H1 (cell line): ENCODE results near the gene VSIG10L2. TPM values are rescaled to one million over a fixed set of nuclear protein-coding genes. Genes with fewer than 3 reads are reported as not detected.

ENCODE experiments used
- CBX5 ChIP-seq: fragments of 300-800, 300-1000 bp; sonication (generic); IDR thresholded peaks from 2 replicates; pipeline ENCODE4 v1.7.1; 2016; ENCODE audit warnings: antibody characterized with exemption, low read length, low read depth
- HDAC2 ChIP-seq, 2 experiments: fragments of 300-600 bp in 1 of 2; sonication (generic) in 1 of 2; IDR thresholded peaks; 2 replicates each; pipeline ENCODE4 v1.6.1; 2011 to 2012; ENCODE audit warnings: low read depth in 2 of 2, low read length in 2 of 2, mild to moderate bottlenecking in 2 of 2, moderate library complexity in 2 of 2, borderline replicate concordance in 1 of 2, inconsistent platforms in 1 of 2
- SIX5 ChIP-seq: IDR thresholded peaks from 2 replicates; pipeline ENCODE4 v1.6.1; 2011; ENCODE audit warnings: mild to moderate bottlenecking, low read depth, low read length
- USF2 ChIP-seq: IDR thresholded peaks from 2 replicates; pipeline ENCODE4 v1.6.1; 2011; ENCODE audit warnings: low read length, improper control_type of control experiment
- polyA plus RNA-seq, 7 experiments: library from polyadenylated mRNA; depleted of rRNA in 3 of 7; stranded (reverse) in 5 of 7; unstranded in 2 of 7; fragments of >200 nt in 5 of 7; fragments of 200-250 nt in 2 of 7; gene quantifications; 1 replicate in 5 of 7; 2 replicates in 1 of 7; 4 replicates in 1 of 7; pipeline versions ENCODE4 v1.2.1 to v1.2.3, GENCODE V29; 2011 to 2013; ENCODE audit warnings: missing spikeins in 2 of 7, mixed read lengths in 2 of 7
- total RNA-seq: library from RNA; stranded (reverse); fragmentation: NEBNext Ultra II Directional; extraction: Animal tissue kit (Norgen Biotek cat#: 25700); gene quantifications from 2 replicates; pipeline ENCODE4 v1.2.1, GENCODE V29; 2021

Gene VSIG10L2
- total and polyA plus RNA-seq, 2 of the 8 experiments (the other 6 are each of a cell fraction or from before 2014, with no cell fraction given), result not detected

- no peak for TF ChIP-seq USF2
- no peak for TF ChIP-seq CBX5
- TF ChIP-seq HDAC2 (IDR thresholded peaks at IDR 0.05; ENCODE audit: borderline replicate concordance in 1 of 2, low read depth in 2 of 2, low read length in 2 of 2), result no peak
- TF ChIP-seq SIX5, result no peak
- TF ChIP-seq, all 59 proteins: peak for 0
Observed at GRCh38 chr11:125968354-125968753, 22.5 kb downstream of the VSIG10L2 start (continued).
